ENCODE measurements around the gene CCNT2. TPM values are rescaled to one million over a fixed set of nuclear protein-coding genes. Genes with fewer than 3 reads are reported as not detected.
A peak's percentile ranks its signal among the peaks of the same experiment; 100 is the strongest.
"Not testable (repeated sequence)": the region's sequence is repeated elsewhere in the genome, so short reads cannot be mapped to it uniquely, and the experiment has no call there.

The CCNT2 gene
- total RNA-seq, 2 experiments from 2014 or later, result 29.3 to 36.6 TPM

DNA sequence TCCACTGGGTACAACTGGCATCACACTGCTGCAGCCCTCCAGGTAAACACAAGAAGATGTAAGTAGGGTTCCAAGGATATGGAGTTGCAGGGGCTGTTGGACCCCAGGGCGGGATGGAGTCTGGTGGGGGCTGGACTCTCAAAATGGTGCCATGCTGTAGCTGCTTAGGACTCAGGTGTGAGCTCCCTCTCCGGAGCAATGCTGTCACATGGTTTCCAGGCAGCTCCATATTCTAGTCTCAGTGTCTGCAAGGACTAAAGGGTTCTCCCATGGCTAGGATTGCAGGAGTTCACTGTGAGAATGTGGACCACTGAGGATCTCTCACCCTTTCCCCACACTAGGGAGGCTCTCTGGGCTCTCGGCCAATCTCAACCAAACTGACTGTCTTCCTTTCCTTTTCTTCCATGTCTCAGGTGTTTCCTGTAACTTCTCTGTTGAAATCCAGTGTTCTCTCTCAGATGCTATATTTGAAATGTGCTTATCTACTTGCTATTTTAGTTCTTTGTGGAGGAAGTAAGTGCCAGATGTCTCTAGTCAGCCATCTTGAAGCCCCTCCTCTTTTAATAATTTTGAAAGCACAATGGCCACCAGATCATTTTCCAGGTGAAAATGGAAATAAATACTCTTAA, 57.6 kb downstream of the CCNT2 start:
- no peak for DNase-seq

DNA sequence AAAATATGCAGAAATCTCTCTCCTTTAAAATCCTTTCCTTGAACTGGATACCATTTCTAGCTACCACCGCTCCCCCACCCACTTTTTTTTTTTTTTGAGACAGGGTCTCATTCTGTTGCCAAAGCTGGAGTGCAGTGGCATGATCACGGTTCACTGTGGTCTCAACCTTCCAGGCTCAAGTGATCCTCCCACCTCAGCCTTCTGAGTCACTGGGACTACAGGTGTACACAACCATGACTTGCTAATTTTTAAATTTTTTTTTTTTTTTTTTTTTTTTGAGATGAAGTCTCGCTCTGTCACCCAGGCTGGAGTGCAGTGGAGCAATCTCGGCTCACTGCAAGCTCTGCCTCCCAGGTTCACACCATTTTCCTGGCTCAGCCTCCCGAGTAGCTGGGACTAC, 58.5 kb downstream of the CCNT2 start:
- H3K27me3 Mint-ChIP-seq, DNase-seq, H3K27ac Mint-ChIP-seq, ATAC-seq, H3K4me3 Mint-ChIP-seq: not testable (repeated sequence)
- ChIA-PET CTCF (interaction anchor here (1.1 to 1.6 kb wide), 2 partner anchors 12 to 76 kb away, joined by 3 read pairs; no protein-coding TSS in a partner anchor), POLR2A (interaction anchor here (1.4 kb wide), 1 partner anchor 12 kb away, joined by 3 read pairs; no protein-coding TSS in a partner anchor)
- peaks cover 15% of the 10 kb centered on the region for H3K4me1 Mint-ChIP-seq
- peaks cover 14% of the 10 kb centered on the region for H3K36me3 Mint-ChIP-seq (ENCODE audit: low read depth)
- H3K9me3 Mint-ChIP-seq (ENCODE audit: low read depth), result peaks cover 19% of the 10 kb centered on the region
- intact Hi-C loops (cut with DNase I, micrococcal nuclease), result loop anchor here in 1 of 2 experiments (1.0 kb wide), 1 partner anchor 47 kb away; no protein-coding TSS in a partner anchor

More for the DNA sequence above, 57.6 kb downstream of the CCNT2 start:
- CTCF ChIA-PET, result interaction anchor here (1.4 kb wide), 1 partner anchor 28 kb away, joined by 3 read pairs; no protein-coding TSS in a partner anchor
- H3K4me1 Mint-ChIP-seq, result peaks cover 15% of the 10 kb centered on the region
- no peak overlapping the region for H3K4me3 Mint-ChIP-seq
- peaks cover 3% of the 10 kb centered on the region for H3K27me3 Mint-ChIP-seq
- POLR2A ChIA-PET, result no interaction called here
- no peak for ATAC-seq
- H3K9me3 Mint-ChIP-seq (ENCODE audit: low read depth), result peaks cover 19% of the 10 kb centered on the region
- H3K27ac Mint-ChIP-seq, result no peak overlapping the region
- peaks cover 14% of the 10 kb centered on the region for H3K36me3 Mint-ChIP-seq (ENCODE audit: low read depth)
- intact Hi-C loops (cut with DNase I, micrococcal nuclease), result no loop called here

DNA sequence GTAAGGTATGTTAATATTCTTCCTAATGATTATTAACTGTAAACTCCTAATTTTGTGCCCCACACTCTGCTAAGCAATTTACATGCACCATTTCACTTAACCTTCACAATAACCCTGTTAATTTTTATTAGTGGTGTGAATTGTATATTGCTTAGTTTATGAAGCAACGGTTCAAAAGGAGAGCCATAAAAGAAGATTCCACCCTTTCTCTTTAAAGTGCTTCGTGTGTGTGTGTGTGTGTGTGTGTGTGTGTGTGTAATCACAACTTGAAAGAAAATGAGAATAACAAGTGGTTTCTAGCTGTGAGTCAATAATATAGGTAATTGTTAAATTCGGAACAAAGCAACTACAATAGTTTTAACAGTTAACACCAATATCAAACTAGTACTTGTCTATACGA, 60.6 kb downstream of the CCNT2 start:
- no peak for DNase-seq
- ChIA-PET POLR2A (no interaction called here), CTCF (interaction anchor here (0.6 kb wide), 2 partner anchors 684 to 686 kb away, joined by 3 read pairs; no protein-coding TSS in a partner anchor)
- no peak overlapping the region for H3K4me3 Mint-ChIP-seq
- H3K4me1 Mint-ChIP-seq, result peaks cover 3% of the 10 kb centered on the region
- intact Hi-C loops (cut with DNase I, micrococcal nuclease), result no loop called here
- no peak for ATAC-seq
- H3K36me3 Mint-ChIP-seq (ENCODE audit: low read depth), result peaks cover 9% of the 10 kb centered on the region
- peaks cover 11% of the 10 kb centered on the region for H3K9me3 Mint-ChIP-seq (ENCODE audit: low read depth)
- H3K27ac Mint-ChIP-seq, result no peak overlapping the region
- H3K27me3 Mint-ChIP-seq, result peaks cover 3% of the 10 kb centered on the region

DNA sequence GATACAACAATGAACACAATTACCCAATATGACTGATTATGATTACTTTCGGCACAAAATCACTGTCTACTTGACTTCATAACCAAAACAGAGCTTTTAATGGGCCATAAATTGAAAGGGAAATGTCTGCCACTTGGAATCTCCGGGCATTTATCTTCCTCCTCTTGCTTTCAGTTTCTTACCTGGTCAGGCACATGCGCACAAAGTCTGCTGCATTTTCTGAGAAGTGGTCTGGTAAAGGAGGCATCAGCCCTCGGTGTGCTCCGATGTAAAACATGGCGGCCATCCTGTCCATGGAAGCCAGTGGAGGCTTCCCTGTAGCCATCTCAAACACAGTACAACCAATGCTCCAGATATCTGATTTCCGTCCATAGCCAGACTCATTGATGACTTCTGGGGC, 62.0 kb downstream of the CCNT2 start:
- intact Hi-C loops (cut with DNase I, micrococcal nuclease), result no loop called here
- ChIA-PET CTCF (no interaction called here), POLR2A (no interaction called here)
- H3K27ac Mint-ChIP-seq, result no peak overlapping the region
- no peaks in the 10 kb centered on the region for H3K36me3 Mint-ChIP-seq (ENCODE audit: low read depth)
- no peak overlapping the region for H3K4me3 Mint-ChIP-seq
- H3K4me1 Mint-ChIP-seq, result no peaks in the 10 kb centered on the region
- DNase-seq (no peak), ATAC-seq (no peak)
- H3K9me3 Mint-ChIP-seq (ENCODE audit: low read depth), result peaks cover 8% of the 10 kb centered on the region
- peaks cover 3% of the 10 kb centered on the region for H3K27me3 Mint-ChIP-seq

DNA sequence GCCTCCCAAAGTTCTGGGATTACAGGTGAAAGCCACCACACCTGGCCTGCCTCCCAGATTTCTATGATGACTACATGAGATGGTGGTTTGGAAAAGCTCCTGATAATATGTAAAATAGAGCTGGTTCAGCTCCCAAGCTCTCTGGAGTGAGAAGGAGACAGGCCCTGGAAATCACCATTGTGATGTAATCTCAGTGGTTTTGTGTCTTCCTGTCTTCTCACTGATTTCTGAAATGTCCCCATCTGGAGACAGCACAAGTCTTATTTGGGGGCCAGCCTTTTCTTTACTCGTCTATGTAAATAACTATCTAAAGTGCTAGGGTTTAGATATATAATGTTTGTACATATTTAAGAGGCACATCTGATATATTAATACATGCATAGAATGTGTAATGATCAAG, 64.0 kb downstream of the CCNT2 start:
- ATAC-seq, result no peak
- no peak overlapping the region for H3K4me3 Mint-ChIP-seq
- POLR2A ChIA-PET, result no interaction called here
- no peak overlapping the region for H3K27ac Mint-ChIP-seq
- DNase-seq, result no peak
- CTCF ChIA-PET, result interaction anchor here (1.6 kb wide), 1 partner anchor 22 kb away, joined by 3 read pairs; no protein-coding TSS in a partner anchor
- H3K36me3 Mint-ChIP-seq (ENCODE audit: low read depth), result no peaks in the 10 kb centered on the region
- peaks cover 8% of the 10 kb centered on the region for H3K9me3 Mint-ChIP-seq (ENCODE audit: low read depth)
- intact Hi-C loops (cut with DNase I, micrococcal nuclease), result no loop called here
- H3K4me1 Mint-ChIP-seq, result no peaks in the 10 kb centered on the region
- peaks cover 5% of the 10 kb centered on the region for H3K27me3 Mint-ChIP-seq

DNA sequence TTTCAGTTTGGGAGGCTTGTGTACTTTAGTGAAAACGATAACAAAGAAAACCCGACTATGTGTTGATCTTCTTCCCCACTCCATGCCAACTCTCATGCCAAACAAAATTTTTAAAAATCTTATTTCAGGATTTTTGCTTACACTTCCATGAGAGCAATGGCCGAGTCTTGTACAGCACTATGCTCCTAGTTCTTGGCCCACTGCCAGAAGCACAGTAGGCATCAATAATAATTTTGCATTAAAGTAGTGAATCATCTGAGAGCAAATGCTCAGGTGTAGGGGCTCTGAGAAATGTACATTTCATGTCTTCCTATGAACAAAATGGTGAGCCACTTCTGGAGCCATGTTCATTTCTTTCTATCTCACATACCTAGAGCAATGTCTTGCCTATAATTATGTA, 66.4 kb downstream of the CCNT2 start:
- ChIA-PET CTCF (no interaction called here), POLR2A (no interaction called here)
- Mint-ChIP-seq H3K27me3 (peaks cover 5% of the 10 kb centered on the region), H3K4me3 (no peak overlapping the region), H3K36me3 (ENCODE audit: low read depth) (no peaks in the 10 kb centered on the region), H3K9me3 (ENCODE audit: low read depth) (peaks cover 8% of the 10 kb centered on the region), H3K27ac (no peak overlapping the region), H3K4me1 (no peaks in the 10 kb centered on the region)
- DNase-seq (no peak), ATAC-seq (no peak)
- intact Hi-C loops (cut with DNase I, micrococcal nuclease), result loop anchor here in 1 of 2 experiments (5.0 kb wide), 1 partner anchor 812 kb away; no protein-coding TSS in a partner anchor

DNA sequence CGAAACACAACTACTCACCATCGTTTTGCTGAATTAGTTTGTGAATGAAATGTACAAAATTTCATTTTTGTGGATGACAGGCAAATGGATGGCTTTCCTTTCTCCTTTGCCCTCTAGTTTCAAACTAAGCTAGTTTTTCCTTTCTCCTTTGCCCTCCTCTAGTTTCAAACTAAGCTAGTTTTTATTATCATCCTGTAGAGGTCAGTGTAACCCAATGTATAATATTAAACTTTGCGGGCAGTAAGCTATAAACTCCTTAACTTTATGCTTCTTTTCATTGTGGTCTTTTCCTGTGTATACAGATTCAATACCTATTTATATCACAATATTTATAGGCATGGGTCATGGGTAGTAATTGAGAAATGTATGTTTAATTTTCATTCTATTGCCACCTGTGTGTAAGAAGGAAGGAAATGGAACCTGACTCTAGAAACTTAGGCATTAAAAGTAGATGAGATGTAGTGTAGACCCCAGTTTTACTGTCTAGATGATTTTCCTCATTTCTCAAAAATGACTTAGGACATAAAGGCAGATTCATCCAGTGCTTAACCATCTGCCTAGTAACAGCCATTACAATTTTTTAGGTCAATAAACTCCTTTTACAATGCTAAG, 70.5 kb downstream of the CCNT2 start:
- peaks cover 2% of the 10 kb centered on the region for H3K27me3 Mint-ChIP-seq
- intact Hi-C loops (cut with DNase I, micrococcal nuclease), result loop anchor here in 1 of 2 experiments (1.0 to 5.0 kb wide), 2 partner anchors 721 to 808 kb away; no protein-coding TSS in a partner anchor
- H3K27ac Mint-ChIP-seq, result no peak overlapping the region
- ChIA-PET POLR2A (interaction anchor here (1.2 kb wide), 1 partner anchor 11 kb away, joined by 3 read pairs; no protein-coding TSS in a partner anchor), CTCF (interaction anchor here (0.6 to 3.1 kb wide), 18 partner anchors 12 to 809 kb away, joined by 3 to 28 read pairs (median 4); partner anchors contain the start of gene RAB3GAP1)
- H3K36me3 Mint-ChIP-seq (ENCODE audit: low read depth), result no peaks in the 10 kb centered on the region
- H3K4me1 Mint-ChIP-seq, result no peaks in the 10 kb centered on the region
- no peak overlapping the region for H3K4me3 Mint-ChIP-seq
- H3K9me3 Mint-ChIP-seq (ENCODE audit: low read depth), result peaks cover 6% of the 10 kb centered on the region
- ATAC-seq (no peak), DNase-seq (no peak)

DNA sequence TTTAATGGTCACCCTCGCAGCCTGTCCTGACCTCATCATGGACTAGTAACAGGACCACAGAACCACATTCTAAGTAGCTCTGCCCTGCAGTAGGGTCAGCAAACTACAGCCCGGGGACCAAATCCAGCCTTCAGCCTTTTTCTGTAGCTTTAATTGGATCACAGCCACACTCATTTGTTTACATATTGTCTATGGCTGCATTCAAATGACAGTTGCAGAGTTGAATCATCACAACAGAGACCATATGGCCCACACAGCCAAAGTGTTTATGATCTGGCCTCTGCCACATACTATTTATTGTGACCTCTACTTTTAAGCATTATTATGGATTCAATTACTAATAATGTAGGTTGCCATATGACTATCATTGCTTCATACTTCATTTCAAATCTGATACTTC, 80.9 kb downstream of the CCNT2 start:
- ChIA-PET POLR2A (no interaction called here), CTCF (interaction anchor here (0.6 kb wide), 1 partner anchor 119 kb away, joined by 3 read pairs; no protein-coding TSS in a partner anchor)
- peaks cover 4% of the 10 kb centered on the region for H3K4me1 Mint-ChIP-seq
- no peaks in the 10 kb centered on the region for H3K9me3 Mint-ChIP-seq (ENCODE audit: low read depth)
- H3K27me3 Mint-ChIP-seq, result peaks cover 3% of the 10 kb centered on the region
- DNase-seq (no peak), ATAC-seq (no peak)
- no peak overlapping the region for H3K27ac Mint-ChIP-seq
- no peaks in the 10 kb centered on the region for H3K36me3 Mint-ChIP-seq (ENCODE audit: low read depth)
- H3K4me3 Mint-ChIP-seq, result no peak overlapping the region
- intact Hi-C loops (cut with DNase I, micrococcal nuclease), result no loop called here

DNA sequence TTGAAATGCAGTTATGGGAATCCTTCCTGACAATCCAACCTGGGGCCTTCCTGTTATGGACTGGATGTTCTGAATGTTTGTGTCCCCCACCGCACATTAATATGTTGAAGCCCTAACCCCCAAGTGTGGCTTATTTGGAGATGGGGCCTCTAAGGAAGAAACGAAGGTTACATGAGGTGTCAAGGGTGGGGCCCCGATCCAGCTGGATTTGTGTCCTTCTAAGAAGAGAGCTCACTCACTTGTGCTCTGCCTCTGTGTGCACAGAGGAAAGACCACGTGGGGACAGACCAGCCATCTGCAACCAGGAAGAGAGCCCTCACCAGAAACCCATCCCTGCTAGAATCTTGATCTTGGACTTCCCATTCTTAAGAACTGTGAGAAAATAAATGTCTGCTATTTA, 84.2 kb downstream of the CCNT2 start:
- Mint-ChIP-seq H3K4me3 (no peak overlapping the region), H3K9me3 (ENCODE audit: low read depth) (no peaks in the 10 kb centered on the region), H3K27ac (no peak overlapping the region), H3K36me3 (ENCODE audit: low read depth) (no peaks in the 10 kb centered on the region), H3K27me3 (peaks cover 11% of the 10 kb centered on the region), H3K4me1 (peaks cover 4% of the 10 kb centered on the region)
- CTCF ChIA-PET, result interaction anchor here (0.6 to 3.2 kb wide), 8 partner anchors 14 to 794 kb away, joined by 3 to 54 read pairs (median 4); no protein-coding TSS in a partner anchor
- intact Hi-C loops (cut with DNase I, micrococcal nuclease), result loop anchor here (5.0 to 10.0 kb wide), 5 partner anchors 154 to 532 kb away; partner anchors contain the start of genes R3HDM1 (in 1 of the 2) and ZRANB3 (in 1 of the 2)
- POLR2A ChIA-PET, result no interaction called here
- DNase-seq (no peak), ATAC-seq (no peak)

DNA sequence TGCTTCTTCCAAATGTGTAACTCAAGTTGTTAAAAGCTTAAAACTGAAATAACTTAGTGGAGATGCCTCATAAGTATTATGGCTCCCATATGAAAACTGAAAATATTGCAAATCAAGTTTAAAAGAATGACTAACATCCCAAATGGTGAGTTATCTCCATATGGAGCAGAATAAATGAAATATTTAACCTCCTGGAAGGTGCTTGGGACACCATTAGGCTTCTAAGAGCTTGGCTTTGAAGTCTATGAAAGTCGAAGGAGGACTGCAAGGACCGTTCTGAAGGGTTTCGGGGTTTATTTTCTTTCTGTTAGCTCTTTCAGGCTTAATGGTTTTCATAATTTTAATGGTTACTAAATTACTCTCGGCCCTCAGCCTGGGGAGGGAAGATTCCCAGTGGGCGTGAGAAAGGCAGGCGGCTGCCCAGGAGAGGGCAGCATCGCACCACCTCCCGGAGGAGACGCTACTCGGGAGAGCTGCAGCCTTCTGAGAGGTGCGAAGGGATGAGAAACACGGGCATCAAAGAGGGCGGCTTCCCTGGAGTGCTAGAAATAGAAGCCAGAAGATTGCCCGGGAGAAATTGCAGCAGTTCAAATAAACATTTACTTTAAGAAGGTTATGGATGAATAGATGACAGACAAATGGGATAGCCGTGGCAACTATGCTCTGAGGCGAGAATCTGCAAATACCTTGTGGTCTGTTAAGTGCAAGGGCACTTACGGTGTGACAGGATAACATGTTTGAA, 85.6 kb downstream of the CCNT2 start:
- intact Hi-C loops (cut with DNase I, micrococcal nuclease), result loop anchor here (1.0 to 10.0 kb wide), 11 partner anchors 153 to 1380 kb away; partner anchors contain the start of genes R3HDM1 (in 1 of the 2) and ZRANB3 (in 1 of the 2)
- no peak overlapping the region for H3K27ac Mint-ChIP-seq
- H3K9me3 Mint-ChIP-seq (ENCODE audit: low read depth), result no peaks in the 10 kb centered on the region
- no peak overlapping the region for H3K4me3 Mint-ChIP-seq
- POLR2A ChIA-PET, result interaction anchor here (0.6 kb wide), 1 partner anchor 901 kb away, joined by 5 read pairs; no protein-coding TSS in a partner anchor
- peak; percentile 85 for DNase-seq
- ATAC-seq, result peak; percentile 96
- H3K27me3 Mint-ChIP-seq, result peaks cover 11% of the 10 kb centered on the region
- H3K4me1 Mint-ChIP-seq, result peaks cover 4% of the 10 kb centered on the region
- CTCF ChIA-PET, result interaction anchor here (0.6 to 3.2 kb wide), 59 partner anchors 9 to 1514 kb away, joined by 3 to 54 read pairs (median 4); partner anchors contain the start of genes R3HDM1, RAB3GAP1 and ZRANB3
- no peaks in the 10 kb centered on the region for H3K36me3 Mint-ChIP-seq (ENCODE audit: low read depth)

DNA sequence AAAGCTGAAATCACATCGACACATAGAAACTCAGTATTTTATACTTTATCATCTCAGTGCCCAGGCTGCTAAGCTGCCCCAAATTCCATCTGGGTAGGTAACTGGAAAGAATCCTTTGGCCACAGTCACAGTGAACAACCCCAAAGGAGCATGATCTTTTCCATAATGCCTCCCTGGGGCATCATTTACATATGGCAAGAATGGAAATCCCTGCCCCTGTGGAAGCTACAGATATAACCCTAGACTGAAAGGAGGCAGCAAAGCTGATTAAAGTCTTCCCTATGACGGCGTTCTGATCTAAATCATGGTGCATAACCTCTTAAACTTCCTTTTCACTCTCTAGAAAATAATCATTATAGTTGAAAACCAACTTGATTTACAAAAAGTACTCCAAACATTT, 87.1 kb downstream of the CCNT2 start:
- POLR2A ChIA-PET, result interaction anchor here (0.6 kb wide), 1 partner anchor 744 kb away, joined by 6 read pairs; no protein-coding TSS in a partner anchor
- intact Hi-C loops (cut with DNase I, micrococcal nuclease), result loop anchor here (2.0 to 10.0 kb wide), 4 partner anchors 249 to 595 kb away; partner anchors contain the start of genes R3HDM1 (in 1 of the 2) and ZRANB3 (in 1 of the 2)

More for the DNA sequence above, 87.1 kb downstream of the CCNT2 start:
- CTCF ChIA-PET, result interaction anchor here (0.5 to 2.5 kb wide), 12 partner anchors 16 to 797 kb away, joined by 3 to 18 read pairs (median 4); partner anchors contain the start of gene RAB3GAP1
- Mint-ChIP-seq H3K36me3 (ENCODE audit: low read depth) (no peaks in the 10 kb centered on the region), H3K27me3 (peaks cover 11% of the 10 kb centered on the region), H3K4me1 (peaks cover 13% of the 10 kb centered on the region), H3K9me3 (ENCODE audit: low read depth) (no peaks in the 10 kb centered on the region), H3K4me3 (no peak overlapping the region), H3K27ac (no peak overlapping the region)
- ATAC-seq, result no peak
- no peak for DNase-seq
